ENCODE measurements around the gene SLC35F1.
"Not testable (repeated sequence)": the region's sequence is repeated elsewhere in the genome, so short reads cannot be mapped to it uniquely, and the experiment has no call there.

The SLC35F1 gene

GRCh38 chr6:117906958-117907600 lies at the start of gene SLC35F1:
SLC35F1 (plus strand) TSS chr6:117907264.
- Histone ChIP-seq H3K4me1 (ENCODE audit: insufficient read depth, insufficient read length) (peaks cover 3% of the 10 kb centered on the region), H3K4me3 (ENCODE audit: insufficient read length, low read depth) (peak within 1 kb of the TSS; percentile 64), H3K27me3 (ENCODE audit: insufficient read depth, insufficient read length) (peaks cover 18% of the 10 kb centered on the region), H3K9me3 (ENCODE audit: insufficient read depth, low read length) (no peaks in the 10 kb centered on the region), H3K9ac (ENCODE audit: insufficient read length, low read depth) (peak within 1 kb of the TSS; percentile 74), H3K36me3 (ENCODE audit: insufficient read depth, insufficient read length, low read length) (no peaks in the 10 kb centered on the region)
- TF ChIP-seq YY1 (IDR thresholded peaks at IDR 0.05; ENCODE audit: insufficient read depth, insufficient read length) = no peak
- TF ChIP-seq ZNF274 (IDR thresholded peaks at IDR 0.05; ENCODE audit: low read depth, low read length) = no peak
- no peak for TF ChIP-seq SUZ12 (IDR thresholded peaks at IDR 0.05; ENCODE audit: extremely low read depth, insufficient read depth, insufficient read length)
- DNase-seq (ENCODE audit: low read depth, low spot score) = peak; percentile 55

- not testable (repeated sequence) for H3K4me1 ChIP-seq (ENCODE audit: insufficient read depth, insufficient read length); H3K9ac ChIP-seq (ENCODE audit: insufficient read length, low read depth); DNase-seq (ENCODE audit: low read depth, low spot score); H3K27me3 ChIP-seq (ENCODE audit: insufficient read depth, insufficient read length); H3K9me3 ChIP-seq (ENCODE audit: insufficient read depth, low read length); H3K36me3 ChIP-seq (ENCODE audit: insufficient read depth, insufficient read length, low read length); H3K4me3 ChIP-seq (ENCODE audit: insufficient read length, low read depth)
These were observed 48.5 kb upstream of the SLC35F1 start for GRCh38 chr6:117858601-117859000.

GRCh38 chr6:117861545-117861944 lies 45.5 kb upstream of the SLC35F1 start:
- Histone ChIP-seq H3K9me3 (ENCODE audit: insufficient read depth, low read length) (peaks cover 11% of the 10 kb centered on the region; the same call in 1 of the 2 replicates), H3K27me3 (ENCODE audit: insufficient read depth, insufficient read length) (no peaks in the 10 kb centered on the region), H3K9ac (ENCODE audit: insufficient read length, low read depth) (no peak overlapping the region), H3K36me3 (ENCODE audit: insufficient read depth, insufficient read length, low read length) (no peaks in the 10 kb centered on the region), H3K4me3 (ENCODE audit: insufficient read length, low read depth) (no peak overlapping the region), H3K4me1 (ENCODE audit: insufficient read depth, insufficient read length) (no peaks in the 10 kb centered on the region)
- TF ChIP-seq SUZ12 (IDR thresholded peaks at IDR 0.05; ENCODE audit: extremely low read depth, insufficient read depth, insufficient read length) (no peak), YY1 (IDR thresholded peaks at IDR 0.05; ENCODE audit: insufficient read depth, insufficient read length) (no peak), ZNF274 (IDR thresholded peaks at IDR 0.05; ENCODE audit: low read depth, low read length) (no peak)
- DNase-seq (ENCODE audit: low read depth, low spot score) = no peak

- Histone ChIP-seq H3K4me3 (ENCODE audit: insufficient read length, low read depth) (no peak overlapping the region), H3K9me3 (ENCODE audit: insufficient read depth, low read length) (peaks cover 9% of the 10 kb centered on the region; the same call in 1 of the 2 replicates), H3K9ac (ENCODE audit: insufficient read length, low read depth) (no peak overlapping the region), H3K27me3 (ENCODE audit: insufficient read depth, insufficient read length) (no peaks in the 10 kb centered on the region), H3K36me3 (ENCODE audit: insufficient read depth, insufficient read length, low read length) (no peaks in the 10 kb centered on the region), H3K4me1 (ENCODE audit: insufficient read depth, insufficient read length) (no peaks in the 10 kb centered on the region)
- TF ChIP-seq SUZ12 (IDR thresholded peaks at IDR 0.05; ENCODE audit: extremely low read depth, insufficient read depth, insufficient read length) = no peak
- TF ChIP-seq ZNF274 (IDR thresholded peaks at IDR 0.05; ENCODE audit: low read depth, low read length) = no peak
- TF ChIP-seq YY1 (IDR thresholded peaks at IDR 0.05; ENCODE audit: insufficient read depth, insufficient read length) = no peak
- DNase-seq (ENCODE audit: low read depth, low spot score) = no peak
These were observed 40.5 kb upstream of the SLC35F1 start for GRCh38 chr6:117866561-117866960.

GRCh38 chr6:117870486-117871242 lies 36.4 kb upstream of the SLC35F1 start:
- no peak for TF ChIP-seq YY1 (IDR thresholded peaks at IDR 0.05; ENCODE audit: insufficient read depth, insufficient read length)
- no peak for TF ChIP-seq SUZ12 (IDR thresholded peaks at IDR 0.05; ENCODE audit: extremely low read depth, insufficient read depth, insufficient read length)
- no peak for TF ChIP-seq ZNF274 (IDR thresholded peaks at IDR 0.05; ENCODE audit: low read depth, low read length)
- Histone ChIP-seq H3K4me1 (ENCODE audit: insufficient read depth, insufficient read length) (no peaks in the 10 kb centered on the region), H3K9me3 (ENCODE audit: insufficient read depth, low read length) (peaks cover 9% of the 10 kb centered on the region; the same call in 1 of the 2 replicates), H3K4me3 (ENCODE audit: insufficient read length, low read depth) (no peak overlapping the region), H3K36me3 (ENCODE audit: insufficient read depth, insufficient read length, low read length) (no peaks in the 10 kb centered on the region), H3K9ac (ENCODE audit: insufficient read length, low read depth) (no peak overlapping the region), H3K27me3 (ENCODE audit: insufficient read depth, insufficient read length) (no peaks in the 10 kb centered on the region)
- DNase-seq (ENCODE audit: low read depth, low spot score) = no peak

GRCh38 chr6:117880824-117881223 lies 26.2 kb upstream of the SLC35F1 start:
- no peak for DNase-seq (ENCODE audit: low read depth, low spot score)
- TF ChIP-seq YY1 (IDR thresholded peaks at IDR 0.05; ENCODE audit: insufficient read depth, insufficient read length) (no peak), ZNF274 (IDR thresholded peaks at IDR 0.05; ENCODE audit: low read depth, low read length) (no peak), SUZ12 (IDR thresholded peaks at IDR 0.05; ENCODE audit: extremely low read depth, insufficient read depth, insufficient read length) (no peak)

GRCh38 chr6:117890172-117890571 lies 16.9 kb upstream of the SLC35F1 start:
- no peak for DNase-seq (ENCODE audit: low read depth, low spot score)
- TF ChIP-seq SUZ12 (IDR thresholded peaks at IDR 0.05; ENCODE audit: extremely low read depth, insufficient read depth, insufficient read length) = no peak
- TF ChIP-seq ZNF274 (IDR thresholded peaks at IDR 0.05; ENCODE audit: low read depth, low read length) = no peak
- TF ChIP-seq YY1 (IDR thresholded peaks at IDR 0.05; ENCODE audit: insufficient read depth, insufficient read length) = no peak

More at GRCh38 chr6:117880824-117881223, 26.2 kb upstream of the SLC35F1 start:
- Histone ChIP-seq H3K4me1 (ENCODE audit: insufficient read depth, insufficient read length) (no peaks in the 10 kb centered on the region), H3K27me3 (ENCODE audit: insufficient read depth, insufficient read length) (no peaks in the 10 kb centered on the region), H3K9ac (ENCODE audit: insufficient read length, low read depth) (no peak overlapping the region), H3K9me3 (ENCODE audit: insufficient read depth, low read length) (no peaks in the 10 kb centered on the region), H3K36me3 (ENCODE audit: insufficient read depth, insufficient read length, low read length) (no peaks in the 10 kb centered on the region), H3K4me3 (ENCODE audit: insufficient read length, low read depth) (no peak overlapping the region)

More at GRCh38 chr6:117890172-117890571, 16.9 kb upstream of the SLC35F1 start:
- H3K27me3 ChIP-seq (ENCODE audit: insufficient read depth, insufficient read length) = no peaks in the 10 kb centered on the region
- H3K9me3 ChIP-seq (ENCODE audit: insufficient read depth, low read length) = no peaks in the 10 kb centered on the region
- H3K4me3 ChIP-seq (ENCODE audit: insufficient read length, low read depth) = no peak overlapping the region
- no peak overlapping the region for H3K9ac ChIP-seq (ENCODE audit: insufficient read length, low read depth)
- H3K4me1 ChIP-seq (ENCODE audit: insufficient read depth, insufficient read length) = no peaks in the 10 kb centered on the region
- H3K36me3 ChIP-seq (ENCODE audit: insufficient read depth, insufficient read length, low read length) = no peaks in the 10 kb centered on the region
